ENCODE measurements around the gene BTBD9. TPM values are rescaled to one million over a fixed set of nuclear protein-coding genes. Genes with fewer than 3 reads are reported as not detected.

Gene BTBD9
- total RNA-seq, 2 donors from 2014 or later: 15.3 to 23.6 TPM

- no peak overlapping the region for H3K27ac ChIP-seq
- H3K9me3 ChIP-seq: no peaks in the 10 kb centered on the region
- no peaks in the 10 kb centered on the region for H3K4me1 ChIP-seq
- no peak overlapping the region for H3K4me3 ChIP-seq
- no peak overlapping the region for H3K9ac ChIP-seq (ENCODE audit: low read depth in 2 of 2, low read length in 2 of 2)
- no peaks in the 10 kb centered on the region for H3K36me3 ChIP-seq
- H3K27me3 ChIP-seq: no peaks in the 10 kb centered on the region
- intact Hi-C loops (cut with DNase I): no loop called here
- TF ChIP-seq CTCF (IDR thresholded peaks at IDR 0.05): no peak
- DNase-seq: no peak
Observed at GRCh38 chr6:38404900-38405556, 234.7 kb downstream of the BTBD9 start.

DNA sequence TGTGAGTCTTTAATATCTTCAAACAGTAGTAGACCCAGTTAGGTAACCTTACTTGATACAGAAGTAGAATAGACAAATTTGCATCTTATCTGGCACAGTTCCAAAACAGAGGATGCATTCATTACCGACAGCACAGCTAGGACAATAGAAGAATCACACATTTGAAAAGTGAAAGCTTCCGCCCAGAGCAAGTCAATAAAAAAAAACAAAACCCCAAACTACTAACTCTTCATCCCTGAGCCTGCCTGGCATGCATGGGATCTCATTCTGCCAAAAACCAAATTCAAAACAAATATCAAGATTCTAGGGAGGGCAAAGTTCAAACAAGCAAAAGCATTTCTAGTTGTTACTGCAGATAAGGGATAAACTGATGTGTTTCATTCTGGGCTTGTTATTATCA is 235.4 kb downstream of the BTBD9 start:
- no peak for TF ChIP-seq CTCF (IDR thresholded peaks at IDR 0.05)
- no peaks in the 10 kb centered on the region for H3K27me3 ChIP-seq
- H3K9ac ChIP-seq (ENCODE audit: low read depth in 2 of 2, low read length in 2 of 2): no peak overlapping the region
- H3K27ac ChIP-seq: no peak overlapping the region
- no peaks in the 10 kb centered on the region for H3K4me1 ChIP-seq
- intact Hi-C loops (cut with DNase I): no loop called here
- no peaks in the 10 kb centered on the region for H3K9me3 ChIP-seq
- H3K36me3 ChIP-seq: no peaks in the 10 kb centered on the region
- H3K4me3 ChIP-seq: no peak overlapping the region
- no peak for DNase-seq

DNA sequence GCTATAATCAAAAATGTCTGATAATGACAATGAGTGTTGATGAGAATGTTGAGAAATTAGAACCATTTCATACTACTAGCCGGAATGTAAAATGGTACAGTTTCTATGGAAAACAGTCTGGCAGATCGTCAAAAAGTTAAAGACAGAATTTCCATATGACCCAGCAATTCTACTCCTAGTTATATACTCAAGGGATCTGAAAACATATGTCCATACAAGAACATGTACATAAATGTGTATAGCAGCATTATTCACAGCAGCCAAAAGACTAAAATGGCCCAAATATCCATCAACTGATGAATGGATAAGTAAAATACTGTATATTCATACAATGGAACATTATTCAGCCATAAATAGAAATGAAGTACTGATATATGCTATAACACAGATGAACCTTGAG is 236.2 kb downstream of the BTBD9 start:
- no peak for DNase-seq
- no peak overlapping the region for H3K9ac ChIP-seq (ENCODE audit: low read depth in 2 of 2, low read length in 2 of 2)
- no peak overlapping the region for H3K27ac ChIP-seq
- intact Hi-C loops (cut with DNase I): no loop called here
- no peak for TF ChIP-seq CTCF (IDR thresholded peaks at IDR 0.05)
- no peaks in the 10 kb centered on the region for H3K4me1 ChIP-seq
- no peaks in the 10 kb centered on the region for H3K36me3 ChIP-seq
- no peaks in the 10 kb centered on the region for H3K9me3 ChIP-seq
- no peaks in the 10 kb centered on the region for H3K27me3 ChIP-seq
- no peak overlapping the region for H3K4me3 ChIP-seq

- H3K9ac ChIP-seq (ENCODE audit: low read depth in 2 of 2, low read length in 2 of 2): no peak overlapping the region
- H3K4me1 ChIP-seq: no peaks in the 10 kb centered on the region
- no peak for DNase-seq
- H3K9me3 ChIP-seq: no peaks in the 10 kb centered on the region
- H3K27ac ChIP-seq: no peak overlapping the region
- H3K4me3 ChIP-seq: no peak overlapping the region
- intact Hi-C loops (cut with DNase I): no loop called here
- no peaks in the 10 kb centered on the region for H3K36me3 ChIP-seq
- no peak for TF ChIP-seq CTCF (IDR thresholded peaks at IDR 0.05)
- no peaks in the 10 kb centered on the region for H3K27me3 ChIP-seq
Observed at GRCh38 chr6:38400764-38401163, 239.0 kb downstream of the BTBD9 start.

GRCh38 chr6:38400101-38400500 is 239.6 kb downstream of the BTBD9 start:
- no peak for DNase-seq
- no peaks in the 10 kb centered on the region for H3K4me1 ChIP-seq
- intact Hi-C loops (cut with DNase I): no loop called here
- no peaks in the 10 kb centered on the region for H3K27me3 ChIP-seq
- no peak overlapping the region for H3K9ac ChIP-seq (ENCODE audit: low read depth in 2 of 2, low read length in 2 of 2)
- no peaks in the 10 kb centered on the region for H3K9me3 ChIP-seq
- TF ChIP-seq CTCF (IDR thresholded peaks at IDR 0.05): no peak
- H3K36me3 ChIP-seq: no peaks in the 10 kb centered on the region
- no peak overlapping the region for H3K27ac ChIP-seq
- H3K4me3 ChIP-seq: no peak overlapping the region

All from colonic mucosa (tissue), 4 donors.